ENCODE data around the gene HAPLN3.

The HAPLN3 gene

DNA sequence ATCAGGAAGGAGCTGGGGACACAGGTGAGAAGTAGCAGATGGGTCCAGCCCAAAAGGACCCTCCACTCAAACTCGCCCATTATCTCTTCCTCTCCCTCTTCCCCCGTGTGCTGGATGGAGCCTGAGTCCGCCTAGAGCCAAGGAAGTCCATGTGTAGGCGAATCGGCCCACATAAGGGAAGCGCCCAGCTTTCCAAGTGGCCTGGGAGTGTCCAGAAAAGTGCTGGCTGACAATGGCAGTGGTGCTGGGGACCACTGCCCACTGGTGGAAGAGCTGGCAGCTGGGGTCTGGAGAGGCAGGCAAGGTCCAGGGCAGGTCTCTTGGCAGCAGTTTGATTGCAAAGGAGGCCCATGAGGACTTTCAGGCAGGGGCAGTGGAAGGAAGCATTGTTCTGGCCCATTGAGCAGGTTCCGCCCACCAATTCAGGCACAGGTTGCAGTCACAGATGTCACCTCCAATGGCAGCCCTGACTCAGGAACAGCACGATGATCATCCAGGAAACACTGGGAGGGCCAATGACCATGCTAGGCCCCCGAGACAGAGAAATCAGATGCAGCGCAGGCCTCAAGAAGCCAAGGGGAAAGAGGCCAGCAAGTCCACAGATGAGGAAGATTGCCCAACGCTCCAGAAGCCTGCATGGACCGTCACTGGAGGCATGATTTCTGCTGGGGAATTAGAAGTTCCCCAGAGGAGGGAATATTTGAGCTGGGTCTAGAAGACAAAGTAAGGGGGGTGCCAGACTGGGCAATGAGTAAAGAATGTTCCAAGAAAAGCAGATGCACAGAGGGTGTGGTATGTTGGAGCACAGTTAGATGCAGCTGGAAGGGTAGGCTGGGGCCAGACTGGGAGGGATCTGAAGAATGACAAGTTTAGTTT, 14.8 kb upstream of the HAPLN3 start:
- no peak for DNase-seq

DNA sequence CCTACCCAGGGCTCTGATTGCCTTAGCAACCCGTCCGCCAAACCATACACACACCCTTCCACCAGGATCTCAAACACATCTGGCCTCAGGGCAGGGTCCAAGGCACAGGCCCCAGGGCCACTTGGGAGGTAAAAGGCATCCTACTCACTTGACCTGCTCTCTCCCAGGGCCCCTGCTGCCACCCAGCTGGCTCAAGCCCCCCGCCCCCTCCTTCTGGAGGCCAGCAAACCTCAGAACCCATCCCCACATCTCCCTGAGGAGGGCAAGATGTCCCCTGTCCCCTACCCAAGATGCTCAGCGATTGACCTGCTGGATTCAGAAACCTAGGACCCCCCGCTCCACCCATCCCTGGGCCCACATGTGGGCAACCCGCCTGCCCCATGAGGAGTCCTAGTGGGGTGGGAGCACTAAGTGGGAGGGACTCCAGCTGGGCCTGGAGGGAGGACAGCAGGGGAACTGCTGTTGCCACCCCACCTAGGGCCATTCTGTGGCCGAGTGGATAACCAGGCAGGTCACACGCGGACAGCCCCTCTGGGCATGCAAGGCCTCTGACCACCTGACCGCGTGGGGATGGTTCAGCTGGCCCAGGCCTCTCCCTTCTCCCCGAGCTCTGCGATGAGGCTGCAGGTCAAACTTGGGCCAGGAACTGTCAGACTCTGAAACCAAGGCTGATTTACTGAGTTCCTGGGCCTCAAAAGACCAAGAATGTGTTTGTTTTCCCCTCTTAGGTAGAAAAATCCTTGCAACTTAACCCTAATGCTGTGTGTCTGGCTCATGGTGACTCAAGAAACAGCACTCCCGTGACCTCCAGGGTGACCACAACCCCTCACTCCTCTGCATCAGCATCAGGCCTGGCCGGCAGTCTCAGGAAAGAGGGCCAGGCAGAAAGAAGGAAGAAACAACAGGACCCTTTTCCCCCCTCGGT, 13.6 kb upstream of the HAPLN3 start:
- DNase-seq: no peak

DNA sequence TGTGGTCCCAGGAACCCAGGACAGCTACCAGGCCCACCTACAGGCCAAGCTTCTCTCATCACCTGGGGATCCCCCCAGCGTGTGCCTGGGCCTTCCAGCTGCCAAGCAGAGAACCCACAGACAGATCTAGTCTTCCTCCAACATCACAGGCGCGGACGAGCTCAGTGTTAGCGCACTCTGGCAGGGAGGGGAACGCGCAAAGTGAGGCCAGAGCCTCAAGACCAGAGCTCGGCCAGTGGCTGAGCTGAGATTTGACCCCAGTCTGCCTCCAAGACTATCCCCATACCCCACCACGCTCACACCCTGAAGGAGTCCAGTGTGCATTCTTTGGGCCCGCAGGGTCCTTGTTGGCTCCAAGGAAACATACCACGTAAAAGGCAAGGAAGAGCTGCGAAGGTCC, 12.8 kb upstream of the HAPLN3 start:
- no peak for DNase-seq

DNA sequence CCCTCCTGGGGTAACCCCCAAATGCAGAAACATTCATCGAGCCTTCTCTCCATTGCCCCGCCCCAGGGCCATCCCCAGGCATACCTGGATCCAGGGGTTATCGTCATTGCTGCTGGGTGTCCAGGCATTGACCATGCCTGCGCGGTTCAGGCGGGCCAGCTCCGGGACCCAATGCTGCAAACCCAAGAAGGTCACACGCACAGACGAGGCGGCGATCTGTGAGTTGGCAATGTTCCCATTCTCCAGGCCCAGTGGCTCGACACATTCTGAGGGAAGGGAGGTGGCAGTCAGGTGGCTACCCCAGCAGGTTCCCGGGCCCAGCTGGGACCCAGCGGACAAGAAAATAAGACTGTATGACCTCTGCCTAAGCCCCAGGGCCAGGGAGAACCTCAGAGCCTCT, 11.8 kb upstream of the HAPLN3 start:
- DNase-seq: no peak

DNA sequence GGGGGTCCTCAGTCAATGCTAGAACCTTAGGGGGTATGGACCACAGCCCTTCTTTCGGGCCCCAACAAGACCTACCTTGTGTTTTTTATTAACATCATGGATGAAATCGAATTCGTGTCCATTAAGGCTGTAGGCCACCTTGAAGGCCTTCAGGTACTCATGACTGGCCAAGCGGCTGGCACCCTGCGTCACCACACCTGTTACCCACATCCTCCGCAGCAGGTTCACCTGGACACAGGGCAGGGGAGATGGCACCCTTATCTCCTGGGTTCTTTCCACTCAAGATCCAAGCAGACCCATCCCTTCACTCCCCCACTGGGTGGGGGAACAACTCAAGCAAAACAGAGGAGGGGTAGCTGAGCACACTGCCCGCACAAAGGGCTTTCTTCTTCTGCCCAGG, 11.2 kb upstream of the HAPLN3 start:
- no peak for DNase-seq

DNA sequence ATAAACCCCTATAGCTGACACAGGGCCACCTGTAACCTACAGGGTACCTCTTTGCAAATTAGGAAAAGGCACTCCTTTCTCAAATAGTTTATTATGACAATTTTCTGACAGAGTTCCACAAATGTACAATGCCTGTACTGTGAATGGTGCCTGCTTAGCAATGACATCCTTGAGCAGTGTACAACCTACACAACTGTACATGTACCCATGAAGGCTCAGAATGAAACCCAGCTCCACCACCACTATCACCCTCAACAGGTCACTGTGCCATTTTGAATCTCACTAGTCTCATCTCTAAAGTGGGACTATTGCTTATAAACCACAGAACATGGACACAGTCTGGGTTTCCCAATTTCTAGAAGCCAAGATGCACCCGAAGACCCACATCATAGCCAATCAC, 10.8 kb upstream of the HAPLN3 start:
- no peak for DNase-seq

DNA sequence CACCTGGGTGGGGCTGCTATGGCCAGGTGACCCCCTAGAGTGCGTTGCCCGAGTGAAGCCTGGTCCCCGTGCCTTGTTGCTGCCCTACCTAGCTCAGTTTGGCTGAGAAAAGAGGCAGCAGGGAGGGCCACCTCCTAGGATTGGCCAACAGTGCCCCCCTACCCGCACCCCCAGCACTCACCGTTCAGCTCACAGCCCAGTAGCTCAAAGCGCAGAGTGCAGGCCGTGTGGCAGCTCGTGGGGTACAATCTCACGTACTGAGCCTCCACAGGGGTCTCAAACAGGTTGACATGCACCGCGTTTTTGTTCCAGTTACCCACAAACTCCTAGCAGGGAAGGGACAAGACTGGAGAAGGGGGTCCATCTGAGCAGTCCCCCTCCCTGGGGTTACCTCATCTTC, 10.2 kb upstream of the HAPLN3 start:
- DNase-seq: no peak

DNA sequence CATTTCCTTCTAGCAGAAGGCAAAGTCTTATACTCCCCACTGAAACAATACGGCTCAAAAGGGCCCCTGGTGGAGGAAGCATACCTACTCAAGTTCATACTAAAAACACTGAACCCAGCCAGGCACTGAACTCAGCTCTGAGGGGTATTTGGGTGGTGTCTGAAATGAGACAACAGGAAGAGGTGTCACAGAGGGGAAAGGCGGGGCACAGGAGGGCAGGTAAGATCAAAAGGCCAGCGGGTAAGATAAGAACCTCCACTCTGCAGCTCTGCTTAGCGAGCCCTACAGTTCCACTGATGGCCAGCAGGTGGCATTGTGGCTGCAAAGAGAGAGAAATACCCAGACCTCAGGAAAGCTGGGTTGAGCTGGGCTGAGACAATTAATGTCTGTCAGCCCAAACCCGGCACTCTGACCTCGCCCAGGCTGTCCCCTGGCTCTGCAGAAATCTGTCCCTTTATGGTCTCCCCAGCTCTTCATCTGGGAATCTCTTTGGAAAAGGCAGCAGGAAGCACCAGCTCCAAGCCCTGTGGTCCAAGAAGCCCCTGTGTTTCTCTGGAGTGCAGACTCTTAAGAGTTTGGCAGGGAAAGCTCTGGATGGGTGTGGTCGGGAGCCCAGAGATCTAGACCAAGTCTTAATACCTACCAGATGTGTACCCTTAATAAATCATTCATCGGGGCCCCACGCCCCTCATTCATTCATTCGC, 9.4 kb upstream of the HAPLN3 start:
- DNase-seq: peak; percentile 93 to 94

DNA sequence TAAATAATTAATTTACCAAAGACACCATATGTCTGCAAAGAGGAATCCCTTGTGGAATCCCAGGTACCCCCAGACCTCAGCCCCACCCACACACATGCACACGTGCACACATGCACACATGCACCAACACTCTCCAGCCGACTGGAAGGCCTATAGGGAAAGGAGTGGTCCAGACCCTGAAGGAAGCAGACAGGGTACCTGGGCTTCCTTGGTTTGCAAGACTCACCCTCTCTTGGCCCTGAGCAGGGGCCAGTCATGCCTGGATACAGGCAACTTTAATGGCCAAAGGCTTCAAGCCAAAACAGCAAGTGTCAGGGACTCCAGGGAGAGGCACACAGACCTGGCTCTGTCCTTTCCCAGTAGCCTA, 8.9 kb upstream of the HAPLN3 start:
- no peak for DNase-seq

DNA sequence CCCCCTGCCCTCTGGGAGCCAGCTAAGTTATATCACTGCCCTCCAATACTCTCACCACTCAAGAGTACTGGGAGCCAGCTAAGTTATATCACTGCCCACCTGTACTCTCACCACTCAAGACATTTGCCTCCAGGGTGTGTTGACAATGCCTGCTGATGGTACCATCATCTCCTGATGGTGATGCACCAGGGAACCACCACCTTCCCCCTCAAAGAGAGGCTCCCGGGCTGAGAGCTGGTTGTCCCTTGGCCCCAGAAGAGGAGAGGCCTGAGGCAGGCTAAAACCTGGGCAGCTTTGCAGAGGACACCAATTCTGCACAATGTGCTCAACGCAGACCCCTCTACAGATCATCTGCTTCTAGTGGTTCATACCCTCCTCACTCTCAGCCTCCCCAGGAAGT, 7.5 kb upstream of the HAPLN3 start:
- no peak for DNase-seq

DNA sequence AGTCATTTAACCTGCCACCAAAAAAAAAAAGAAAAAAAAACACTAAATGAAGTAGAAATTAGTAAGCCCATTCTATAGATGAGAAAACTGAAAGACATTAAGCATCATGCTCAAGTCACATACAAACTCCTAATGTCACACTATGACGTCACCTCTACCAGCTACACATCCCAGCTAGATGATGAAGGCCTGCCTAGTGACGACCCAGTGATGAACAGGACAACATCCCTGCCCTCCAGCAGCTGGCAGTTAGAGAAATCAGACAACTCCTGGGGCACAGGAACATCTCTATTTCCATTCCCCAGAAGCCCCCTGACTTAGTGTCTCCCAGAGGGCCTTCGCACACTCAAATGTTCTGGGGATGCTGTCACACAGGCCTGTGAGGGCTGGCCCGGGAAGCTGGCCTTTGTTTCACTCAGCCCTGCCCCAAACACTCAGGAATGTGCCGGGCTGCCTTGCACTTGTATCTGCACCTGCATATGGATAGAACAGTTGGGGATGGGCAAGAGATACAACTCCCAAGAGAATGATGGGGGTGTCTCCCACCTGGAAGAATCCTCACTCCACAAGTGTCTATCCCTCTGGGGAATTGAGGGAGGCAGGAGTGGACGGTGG, 7.0 kb upstream of the HAPLN3 start:
- DNase-seq: no peak

DNA sequence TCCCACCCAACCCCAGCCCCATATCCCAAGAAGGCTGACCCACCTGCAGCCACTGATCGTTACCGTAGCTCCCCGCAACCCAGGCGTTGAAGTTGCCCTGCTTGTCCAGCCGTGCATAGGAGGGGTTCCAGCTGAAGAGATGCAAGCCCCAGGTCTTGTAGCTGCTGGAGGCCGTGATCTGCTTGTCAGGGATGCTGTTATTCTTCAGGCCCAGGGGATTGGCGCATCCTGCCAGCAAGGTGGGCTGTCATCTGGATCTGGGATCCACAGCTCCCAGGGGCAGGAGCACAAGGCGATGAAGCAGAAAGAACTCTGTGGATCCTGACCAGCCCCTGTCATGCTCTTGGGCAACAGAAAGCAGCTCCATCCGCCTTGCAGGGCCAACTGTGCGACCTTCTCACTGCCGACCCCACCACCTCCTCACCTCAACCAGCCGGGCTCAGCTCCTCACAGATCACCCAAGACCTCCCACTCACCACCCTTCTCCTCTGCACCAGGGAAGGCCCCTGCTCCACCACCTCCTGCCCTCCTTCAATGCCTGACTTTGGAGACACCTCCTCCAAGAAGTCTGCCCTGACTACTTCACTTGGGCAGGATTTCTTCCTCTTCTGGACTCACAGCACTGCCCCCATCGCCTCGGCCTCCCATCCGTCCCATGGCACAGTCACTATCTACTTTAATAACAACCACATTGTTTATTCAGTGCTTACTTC, 6.3 kb upstream of the HAPLN3 start:
- no peak for DNase-seq

DNA sequence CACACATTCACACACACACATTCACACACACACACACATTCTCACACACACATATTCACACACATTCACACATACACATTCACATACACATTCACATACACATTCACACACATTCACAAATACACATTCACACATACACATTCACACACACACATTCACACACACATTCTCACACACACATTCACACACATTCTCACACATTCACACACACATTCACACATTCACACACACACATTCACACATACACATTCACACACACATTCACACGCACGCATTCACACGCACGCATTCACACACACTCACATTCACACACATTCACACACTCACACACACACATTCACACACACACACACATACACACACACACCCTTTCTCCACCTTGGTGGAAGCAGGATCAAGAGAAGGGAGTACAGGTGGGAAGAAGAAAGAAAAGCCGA, 5.7 kb upstream of the HAPLN3 start:
- no peak for DNase-seq

DNA sequence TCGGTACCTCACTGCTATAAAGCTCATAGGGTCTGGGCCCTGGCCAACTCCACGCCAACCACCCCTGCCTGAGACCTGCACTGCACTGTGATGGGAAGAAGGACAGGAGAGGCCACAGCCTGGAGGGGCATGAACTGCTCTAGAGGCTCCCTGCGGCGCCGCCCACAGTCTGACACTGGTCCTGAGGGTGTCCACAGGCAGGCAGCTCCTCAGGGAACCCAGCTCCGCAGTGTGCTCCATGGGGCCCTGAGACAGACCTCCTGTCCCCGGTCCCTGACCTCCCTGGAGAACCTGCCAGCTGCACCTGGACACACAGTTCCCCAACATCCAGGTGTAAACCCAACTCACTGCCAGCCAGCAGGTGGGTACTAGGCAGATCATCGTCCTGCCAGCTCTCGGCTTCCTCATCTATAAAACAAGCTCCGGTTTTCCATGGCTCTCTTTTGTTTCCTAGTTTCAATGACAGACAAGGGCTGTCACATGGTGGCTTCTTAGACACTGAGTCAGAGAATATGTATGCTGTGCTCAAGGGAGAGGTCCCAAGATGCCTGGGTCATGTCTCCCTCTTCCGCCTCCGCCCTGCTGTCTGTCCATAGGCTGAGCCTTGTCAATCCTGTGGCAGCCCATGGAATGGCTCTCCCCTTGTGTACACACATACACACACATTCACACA, 5.1 kb upstream of the HAPLN3 start:
- no peak for DNase-seq

DNA sequence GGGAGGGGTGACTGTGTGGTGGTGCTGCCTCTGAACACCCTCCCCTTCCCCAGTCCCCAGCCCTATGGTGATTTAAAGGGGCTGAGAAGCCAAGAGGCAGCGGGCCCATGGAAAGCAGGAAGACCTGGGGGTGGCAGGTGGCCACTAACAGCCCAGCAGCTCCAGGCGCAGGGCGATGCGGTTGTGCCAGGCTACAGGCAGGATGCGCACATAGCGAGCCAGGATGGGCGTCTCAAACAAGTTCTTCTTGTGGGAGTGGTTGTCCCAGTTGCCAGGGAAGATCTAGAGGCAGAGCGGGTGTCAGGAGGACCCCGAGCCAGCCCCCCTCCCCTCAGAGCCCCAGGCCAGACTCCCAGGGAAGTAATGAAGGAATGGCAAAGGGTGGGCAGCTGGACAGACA, 3.9 kb upstream of the HAPLN3 start:
- DNase-seq: no peak

DNA sequence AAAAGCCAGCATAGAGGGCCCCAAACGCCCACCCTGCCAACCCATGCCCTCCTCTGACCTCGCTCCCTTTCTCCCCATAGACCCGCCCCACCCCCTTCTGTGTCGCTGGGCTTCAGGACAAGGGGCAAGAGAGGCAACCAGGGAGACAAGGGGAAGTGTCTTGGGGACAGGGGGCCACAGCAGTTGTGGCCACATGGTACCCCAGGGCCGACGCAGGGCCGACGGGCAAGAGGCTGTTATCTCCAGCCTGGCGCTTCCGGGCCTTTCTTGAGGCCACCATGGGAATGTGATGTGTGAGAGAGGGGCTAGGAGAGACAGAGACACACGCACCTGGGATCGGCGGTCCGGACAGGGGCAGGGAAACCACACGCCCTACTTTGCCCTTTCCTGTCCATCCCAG, 3.4 kb upstream of the HAPLN3 start:
- DNase-seq: no peak

DNA sequence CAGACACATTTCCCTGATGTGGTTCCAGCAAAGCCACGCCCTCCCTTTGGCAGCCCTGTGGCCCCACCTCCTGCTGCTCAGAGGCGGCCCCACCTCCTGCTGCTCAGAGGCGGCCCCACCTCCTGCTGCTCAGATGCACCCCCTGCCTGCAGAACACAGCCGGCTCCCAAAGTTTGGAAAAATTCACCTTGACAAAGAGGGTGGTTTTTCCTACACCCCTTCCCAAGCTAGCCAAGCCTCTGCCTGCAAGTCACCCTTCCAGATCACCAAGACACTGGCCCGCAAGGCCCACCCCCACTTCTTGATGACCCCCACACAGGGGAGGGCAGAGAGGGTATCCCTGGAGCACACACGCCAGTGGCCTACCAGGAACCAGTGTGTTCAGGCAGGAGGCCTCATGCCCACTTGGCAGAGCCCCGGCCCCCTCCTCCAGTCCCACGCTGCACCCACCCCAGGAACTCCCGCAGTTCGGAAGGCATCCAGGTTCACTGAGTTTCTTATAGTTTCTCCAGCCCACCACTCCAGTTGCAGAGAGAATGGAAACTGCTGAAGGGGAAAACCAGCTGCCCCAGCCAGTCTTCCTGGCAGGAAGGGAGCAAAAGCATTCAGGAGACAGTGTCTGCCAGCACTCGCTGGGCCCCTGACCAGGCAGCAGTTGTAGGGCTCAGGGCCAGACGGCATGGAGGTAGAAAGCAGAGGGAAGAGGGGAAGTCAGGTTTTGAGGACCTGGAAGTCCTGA, 2.3 kb upstream of the HAPLN3 start:
- DNase-seq: peak; percentile 84 to 88

DNA sequence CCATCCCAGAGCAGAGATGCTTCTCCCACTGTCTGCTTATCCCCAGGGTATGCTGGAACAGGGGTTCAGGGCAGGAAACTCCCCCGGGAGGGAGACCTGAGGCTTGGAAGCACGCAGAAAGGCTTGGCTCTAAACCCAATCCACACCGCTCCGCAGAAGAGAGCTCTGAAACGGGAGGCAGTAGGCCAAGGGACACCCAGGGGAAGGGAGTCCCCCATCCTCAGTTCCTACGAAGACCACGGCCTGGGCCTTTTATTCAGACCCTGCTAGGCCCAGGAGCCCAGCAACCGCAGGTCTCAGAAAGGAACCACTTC, 1.8 kb upstream of the HAPLN3 start:
- no peak for DNase-seq

DNA sequence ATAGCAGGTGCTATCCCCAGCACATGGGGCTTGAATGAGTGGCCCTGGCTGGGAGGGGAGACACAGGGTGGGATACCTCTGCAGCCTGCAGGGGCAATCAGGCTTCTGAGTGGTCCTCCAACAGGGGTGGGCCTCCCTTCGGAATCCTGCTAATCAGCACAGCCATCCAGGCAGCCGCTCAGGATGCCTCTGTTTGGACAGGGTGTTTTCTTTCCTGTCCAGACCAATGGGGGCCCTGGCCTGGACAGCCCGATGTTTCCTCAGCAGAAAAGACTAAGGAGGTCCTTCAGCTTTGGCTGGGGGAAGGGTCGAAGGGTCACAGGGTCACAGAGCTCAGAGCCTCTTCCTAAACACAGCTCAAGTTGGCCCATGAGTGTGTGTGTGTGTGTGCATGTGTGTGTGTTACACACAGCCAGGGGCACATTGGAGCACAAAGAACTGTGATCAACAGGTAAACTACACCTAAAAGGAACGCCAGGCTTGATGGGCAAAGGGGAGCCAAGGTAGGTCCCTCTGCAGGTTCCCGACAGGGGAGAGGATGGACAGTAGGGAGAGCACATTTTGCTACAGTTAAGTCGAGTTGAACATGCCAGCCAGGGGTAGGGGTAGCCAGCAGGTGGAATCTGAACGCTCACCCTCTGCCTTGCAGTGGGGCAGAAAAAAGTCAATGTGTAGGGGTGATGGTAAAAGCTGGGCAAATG, 1.1 kb upstream of the HAPLN3 start:
- no peak for DNase-seq

DNA sequence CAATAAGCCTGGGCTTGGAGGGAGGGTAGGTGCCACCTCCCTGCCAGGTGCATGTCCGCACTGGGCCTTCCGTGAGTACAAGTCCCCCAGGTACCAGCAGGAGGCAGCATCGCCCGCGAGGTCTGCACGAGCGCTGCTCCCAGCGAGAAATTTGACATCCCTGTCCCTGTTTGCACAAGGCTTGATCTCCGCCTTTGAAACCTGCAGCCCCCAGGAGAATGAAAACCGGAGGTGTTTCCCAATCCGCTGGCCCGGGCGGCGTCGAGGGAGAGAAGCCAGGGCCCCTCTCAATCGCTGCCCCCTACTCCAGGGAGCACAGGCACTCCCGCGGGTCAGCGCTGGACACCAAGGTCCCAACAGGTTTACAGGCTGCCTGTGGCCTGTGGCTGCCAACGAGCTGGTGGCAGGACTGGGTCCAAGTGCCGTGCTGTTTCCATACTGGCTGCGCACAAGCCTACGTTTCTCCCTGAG, 961 bp downstream of the HAPLN3 start:
- DNase-seq: peak; percentile 90 to 92
